Measurements from ENCODE around the gene DPM2. TPM values are rescaled to one million over a fixed set of nuclear protein-coding genes. Genes with fewer than 3 reads are reported as not detected.

The DPM2 gene
- polyA plus RNA-seq, 10 donors, result 15.7 to 25.3 (median 22.5) TPM

DNA sequence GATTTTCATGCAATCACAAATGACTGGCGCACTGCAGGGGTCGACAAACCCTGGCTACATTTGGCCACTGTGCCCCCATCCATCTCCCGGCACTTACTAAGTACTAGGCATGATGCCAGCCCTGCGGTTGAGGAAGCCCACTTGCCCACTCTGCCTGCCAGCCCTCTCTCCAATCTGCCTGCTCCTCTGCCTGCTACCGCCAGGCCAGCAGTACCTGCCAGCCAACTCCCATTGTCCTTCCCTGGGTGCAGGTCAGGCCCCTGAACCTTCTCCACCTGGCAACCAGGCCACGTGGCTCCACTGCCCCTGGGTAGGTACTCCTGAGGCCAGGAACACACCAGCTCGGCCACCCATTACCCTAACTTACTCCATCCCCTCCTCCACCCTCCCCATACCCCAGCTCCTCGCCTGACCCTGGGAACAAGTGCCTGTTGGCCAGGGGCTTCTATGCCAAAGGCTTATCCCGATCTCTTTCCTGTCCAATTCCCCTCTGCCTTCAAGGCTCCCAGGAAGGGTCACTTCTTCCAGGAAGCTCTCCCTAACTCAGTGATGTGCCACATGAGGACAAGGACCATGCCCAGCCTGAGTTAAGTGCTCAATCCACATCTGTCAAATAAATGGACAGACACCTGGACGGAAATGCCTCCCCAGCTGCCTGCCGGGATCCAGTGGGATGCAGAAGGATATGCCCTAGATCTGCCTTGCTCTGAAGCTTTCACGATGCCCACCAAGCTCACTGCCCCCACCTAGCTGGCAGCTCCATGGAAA, 36.5 kb upstream of the DPM2 start:
- DNase-seq, result no peak

DNA sequence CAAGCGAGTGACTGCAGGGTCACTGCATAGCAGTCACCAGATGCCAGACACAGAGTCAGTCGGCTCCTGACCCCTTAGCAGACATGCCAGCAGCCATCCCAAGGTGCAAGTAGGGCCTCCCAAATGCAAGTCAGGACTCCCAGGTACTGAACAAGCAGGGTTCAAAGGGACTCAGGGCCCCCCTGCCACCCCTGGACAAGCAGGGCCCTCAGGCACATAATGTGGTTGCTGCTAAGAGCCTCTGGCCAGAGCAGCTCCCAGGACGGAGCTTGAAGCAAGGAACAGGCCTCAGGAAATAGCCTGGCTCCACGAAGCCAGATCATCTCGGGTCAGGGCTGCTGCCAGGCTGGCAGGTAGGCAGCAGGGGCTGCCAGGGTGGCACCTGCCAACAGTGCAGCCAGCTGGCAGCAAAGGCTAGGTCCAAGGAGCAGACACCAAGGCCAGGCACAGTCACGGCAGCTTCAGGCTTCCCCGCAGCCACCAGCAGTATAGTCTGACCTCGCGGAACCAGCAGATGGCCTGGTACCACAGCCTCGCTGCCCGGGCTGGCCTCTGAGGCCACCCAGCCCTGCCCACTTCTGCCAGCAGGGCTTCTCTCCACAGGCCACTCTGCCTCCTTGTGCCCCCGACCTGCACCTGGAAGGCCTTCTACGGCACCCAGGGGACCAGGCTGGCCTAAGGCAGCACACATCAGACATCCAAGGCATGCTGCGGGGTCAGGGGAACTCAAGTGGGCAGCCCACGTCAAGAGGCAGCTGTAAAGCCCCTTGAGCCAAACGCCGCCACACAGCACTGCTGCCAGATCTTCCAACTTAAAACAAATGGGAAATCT, 35.7 kb upstream of the DPM2 start:
- peak in 1 of 3 donors; percentile 30 for DNase-seq

- DNase-seq, result no peak
These were observed 34.7 kb upstream of the DPM2 start for GRCh38 chr9:127972236-127972871.

GRCh38 chr9:127971357-127972235, 33.9 kb upstream of the DPM2 start:
- DNase-seq, result no peak

- DNase-seq, result no peak
These were observed 33.0 kb upstream of the DPM2 start for GRCh38 chr9:127970401-127971313.

DNA sequence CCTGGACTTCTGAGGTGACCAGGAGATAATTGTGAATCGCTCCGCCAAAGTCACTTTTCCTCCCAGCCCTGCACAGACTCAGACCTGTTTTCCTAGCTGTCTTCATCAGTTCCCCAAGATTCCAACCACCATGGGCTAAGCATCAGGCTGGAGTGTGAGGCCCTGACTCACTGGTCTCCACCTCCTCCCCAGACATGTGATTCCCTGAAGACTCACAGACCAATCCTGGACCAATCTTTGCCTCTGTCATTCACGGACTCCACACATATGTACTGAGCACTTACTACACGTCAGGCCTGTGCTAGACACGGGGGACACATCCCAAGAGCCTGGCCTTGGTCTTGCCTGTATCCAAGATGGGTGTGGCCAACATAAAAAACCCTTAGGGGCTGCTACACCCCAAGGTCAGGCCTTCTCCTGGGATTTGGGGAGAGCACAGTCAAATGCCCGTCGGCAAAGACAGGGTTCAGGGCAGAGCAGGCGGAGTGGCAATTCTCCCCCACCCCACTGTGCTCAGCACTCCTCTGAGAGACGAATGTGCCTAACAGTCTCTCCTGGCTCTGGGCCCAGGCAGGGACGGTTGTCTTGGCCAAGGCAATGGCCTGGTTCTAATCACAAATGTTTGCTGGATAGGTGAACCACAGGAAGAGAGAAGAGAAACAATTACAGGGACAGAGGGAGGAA, 31.2 kb upstream of the DPM2 start:
- DNase-seq, result peak in 1 of 3 donors; percentile 85

- DNase-seq, result no peak
These were observed 30.4 kb upstream of the DPM2 start for GRCh38 chr9:127968042-127968441.

DNA sequence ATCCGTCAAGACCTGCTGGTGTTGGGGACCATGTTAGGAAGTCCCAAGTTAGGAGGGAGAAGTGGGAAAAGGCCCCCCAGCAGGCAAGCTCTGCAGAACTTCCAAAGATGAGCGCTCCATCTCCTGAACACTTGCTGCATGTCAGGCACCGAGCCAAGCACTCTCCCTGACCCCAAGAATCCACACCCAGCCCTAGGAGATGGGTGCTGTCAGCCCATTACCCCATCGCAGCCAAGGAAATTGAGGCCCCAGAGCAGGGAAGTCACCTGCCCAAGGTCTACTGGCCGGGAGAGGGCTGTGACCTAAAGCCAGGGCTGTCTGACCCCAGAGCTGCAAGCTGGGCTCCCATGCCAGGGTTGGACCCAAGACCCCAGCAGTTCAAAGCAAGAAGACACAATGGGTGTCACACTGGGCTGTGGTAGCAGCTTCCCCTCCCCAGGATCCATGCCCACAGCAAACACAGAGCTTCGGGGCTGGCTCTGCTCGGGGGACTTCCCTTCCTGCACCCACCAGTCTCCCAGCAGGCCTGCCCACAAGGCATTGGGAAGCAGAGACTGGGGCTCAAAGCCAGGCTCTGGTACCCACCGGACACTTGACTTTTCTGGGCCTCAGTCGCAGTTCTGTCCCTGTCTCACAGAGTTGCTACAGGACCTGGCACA, 29.6 kb upstream of the DPM2 start:
- DNase-seq, result no peak

GRCh38 chr9:127966416-127967150, 28.9 kb upstream of the DPM2 start:
- no peak for DNase-seq

GRCh38 chr9:127965953-127966352, 28.3 kb upstream of the DPM2 start:
- no peak for DNase-seq

DNA sequence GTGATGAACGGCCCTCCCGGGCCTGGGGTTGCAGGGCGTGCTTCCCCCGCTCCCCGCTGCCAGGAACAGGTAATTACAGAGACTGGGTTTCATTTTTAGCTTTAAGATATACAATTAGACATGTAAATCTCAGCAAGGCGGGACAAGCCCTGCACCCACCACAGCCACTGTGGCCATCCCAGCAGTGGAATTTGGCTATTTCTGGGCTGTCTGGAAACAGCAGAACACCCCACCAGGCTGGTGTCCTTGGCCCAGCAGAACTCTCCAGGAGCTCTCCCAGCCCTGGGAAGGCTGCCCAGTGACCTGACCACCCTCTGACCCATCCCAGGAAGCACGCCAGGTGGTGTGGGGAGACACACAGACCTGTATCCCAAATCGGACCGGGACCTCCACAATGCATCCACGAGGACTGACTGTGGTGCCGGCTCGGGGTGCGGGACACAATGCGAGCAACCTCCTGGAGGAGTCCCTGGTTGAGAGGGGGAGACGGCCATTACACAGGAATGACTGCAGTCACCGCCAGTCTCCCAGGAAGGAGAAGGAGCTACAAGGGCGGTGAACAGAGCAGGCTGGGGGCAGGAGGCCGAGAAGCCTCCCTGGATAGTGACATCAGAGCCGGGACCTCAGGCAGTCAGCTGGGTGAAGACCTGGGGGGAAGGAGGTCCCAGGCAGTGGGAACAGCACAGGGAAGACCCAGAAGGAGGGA, 25.9 kb upstream of the DPM2 start:
- DNase-seq, result no peak

GRCh38 chr9:127963041-127963358, 25.3 kb upstream of the DPM2 start:
- DNase-seq, result no peak

GRCh38 chr9:127962278-127962677, 24.6 kb upstream of the DPM2 start:
- DNase-seq, result no peak

- no peak for DNase-seq
These were observed 24.0 kb upstream of the DPM2 start for GRCh38 chr9:127961613-127962155.

GRCh38 chr9:127961155-127961490, 23.5 kb upstream of the DPM2 start:
- DNase-seq, result no peak

- no peak for DNase-seq
These were observed 22.9 kb upstream of the DPM2 start for GRCh38 chr9:127960410-127961154.

DNA sequence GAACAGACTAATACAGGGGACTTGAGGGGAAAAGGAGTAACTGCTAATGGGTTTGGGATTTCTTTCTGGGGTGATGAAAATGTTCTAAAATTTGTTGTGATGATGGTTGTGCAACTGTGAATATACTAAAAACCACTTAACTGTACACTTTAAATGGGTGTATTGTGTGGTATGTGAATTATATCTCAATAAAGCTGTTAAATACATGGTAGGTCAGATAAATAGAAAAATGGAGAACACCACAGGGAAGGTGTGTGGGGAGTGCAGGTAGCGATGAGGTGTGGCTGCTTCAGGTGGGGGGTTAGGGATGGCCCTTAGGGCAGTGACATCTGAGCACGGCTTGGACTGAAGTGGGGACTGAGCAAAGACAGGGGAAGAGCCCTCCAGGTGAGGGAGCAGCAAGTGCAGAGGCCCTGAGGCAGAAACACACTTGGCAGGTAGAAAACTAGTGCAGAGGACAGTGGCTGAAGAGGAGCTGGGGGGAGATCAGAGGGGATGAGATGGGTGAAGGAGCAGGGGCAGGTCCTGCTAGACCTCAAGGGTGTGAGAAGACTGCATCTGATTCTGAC, 22.3 kb upstream of the DPM2 start:
- no peak for DNase-seq

Data from muscle of back (tissue), 11 donors.